GM21367 (cell line): ENCODE measurements around the gene PTPRJ.

Experiments used
- ATAC-seq: cut with Tn5 transposase; IDR thresholded peaks from one replicate; pipeline ENCODE4 v1.9.1; 2021; ENCODE audit not compliant: unreplicated experiment

PTPRJ gene

DNA sequence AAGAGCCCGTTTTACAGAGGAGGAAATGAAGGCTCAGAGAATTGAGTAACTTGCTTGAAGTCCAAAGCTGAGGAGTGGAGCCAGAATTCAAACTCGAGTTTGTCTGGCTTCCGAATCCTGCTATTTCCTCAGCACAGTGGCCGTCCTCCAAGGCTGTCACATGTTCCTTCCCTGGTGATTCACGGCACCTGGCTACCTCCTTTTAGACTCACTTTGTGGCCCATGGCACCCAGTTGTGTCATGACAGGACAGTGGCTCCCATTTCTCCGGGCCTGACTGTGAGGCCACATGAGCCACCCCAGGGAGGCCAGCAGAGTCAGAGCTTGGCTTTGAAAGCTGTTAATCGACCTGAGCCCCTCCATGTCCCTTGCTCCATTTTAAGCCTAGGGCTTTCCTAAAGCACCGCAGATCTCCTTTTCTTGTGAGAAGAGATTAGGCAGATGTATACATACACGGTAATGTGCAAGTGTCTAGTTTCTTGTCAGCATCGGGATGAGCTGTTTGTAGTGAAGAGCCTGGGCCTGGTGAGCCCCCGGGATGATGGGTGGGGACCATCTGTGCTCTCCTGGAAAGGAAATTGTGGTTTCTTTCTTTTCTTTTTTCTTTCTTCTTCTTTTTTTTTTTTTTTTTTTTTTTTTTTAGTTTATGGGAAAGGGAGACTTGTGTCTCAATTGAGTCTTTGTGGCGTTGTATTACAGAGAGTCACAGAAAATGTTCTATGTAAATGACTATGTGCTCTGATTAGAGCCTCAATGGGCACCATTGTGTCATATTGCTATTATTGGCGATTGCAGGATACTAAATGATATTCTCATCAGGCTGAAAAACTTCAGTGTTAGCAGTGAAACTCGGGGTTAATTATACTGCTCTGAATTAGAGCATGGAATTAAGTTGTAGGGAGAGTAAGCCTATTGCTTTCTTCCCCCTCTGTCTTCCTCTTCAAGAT lies 54.8 kb downstream of the PTPRJ start:
- ATAC-seq: no peak

DNA sequence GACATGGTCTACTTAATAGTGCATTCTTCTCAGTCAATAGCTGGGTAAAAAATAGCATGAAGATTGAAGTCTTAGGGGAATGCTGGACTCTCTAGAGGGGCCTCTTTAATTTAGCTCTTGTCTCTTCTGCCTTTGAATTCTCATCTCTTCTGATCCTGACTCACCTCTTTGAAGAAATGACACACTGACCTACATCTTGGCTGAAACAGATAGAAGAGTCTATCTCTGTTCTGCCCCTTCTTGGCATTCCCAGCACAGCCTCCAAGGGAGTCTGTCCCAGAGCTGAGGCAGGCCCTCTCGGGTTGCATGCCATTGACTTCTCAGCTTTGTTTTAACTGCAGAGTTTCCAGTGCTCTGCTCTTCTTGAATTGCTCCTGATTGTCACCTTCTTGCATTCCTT lies 55.7 kb downstream of the PTPRJ start:
- ATAC-seq: no peak

DNA sequence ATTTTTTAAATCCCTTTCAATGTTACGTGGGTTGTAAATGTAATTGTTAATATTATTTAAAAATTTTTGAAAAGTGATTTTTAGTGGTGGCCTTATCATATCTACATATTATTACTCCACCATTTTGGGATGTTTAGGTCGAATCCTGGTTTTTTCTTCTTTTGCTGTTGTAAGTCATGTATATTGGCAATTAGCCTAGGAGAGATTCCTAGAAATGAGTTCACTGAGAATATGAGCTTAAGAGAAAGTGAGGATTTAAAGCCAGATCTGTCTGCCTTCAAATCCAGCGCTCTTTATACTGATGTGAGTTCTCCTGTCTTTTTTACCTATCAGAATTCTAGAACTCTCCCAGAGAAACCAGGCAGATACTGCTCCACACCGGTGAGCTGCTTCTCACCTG lies 56.1 kb downstream of the PTPRJ start:
- ATAC-seq: no peak

DNA sequence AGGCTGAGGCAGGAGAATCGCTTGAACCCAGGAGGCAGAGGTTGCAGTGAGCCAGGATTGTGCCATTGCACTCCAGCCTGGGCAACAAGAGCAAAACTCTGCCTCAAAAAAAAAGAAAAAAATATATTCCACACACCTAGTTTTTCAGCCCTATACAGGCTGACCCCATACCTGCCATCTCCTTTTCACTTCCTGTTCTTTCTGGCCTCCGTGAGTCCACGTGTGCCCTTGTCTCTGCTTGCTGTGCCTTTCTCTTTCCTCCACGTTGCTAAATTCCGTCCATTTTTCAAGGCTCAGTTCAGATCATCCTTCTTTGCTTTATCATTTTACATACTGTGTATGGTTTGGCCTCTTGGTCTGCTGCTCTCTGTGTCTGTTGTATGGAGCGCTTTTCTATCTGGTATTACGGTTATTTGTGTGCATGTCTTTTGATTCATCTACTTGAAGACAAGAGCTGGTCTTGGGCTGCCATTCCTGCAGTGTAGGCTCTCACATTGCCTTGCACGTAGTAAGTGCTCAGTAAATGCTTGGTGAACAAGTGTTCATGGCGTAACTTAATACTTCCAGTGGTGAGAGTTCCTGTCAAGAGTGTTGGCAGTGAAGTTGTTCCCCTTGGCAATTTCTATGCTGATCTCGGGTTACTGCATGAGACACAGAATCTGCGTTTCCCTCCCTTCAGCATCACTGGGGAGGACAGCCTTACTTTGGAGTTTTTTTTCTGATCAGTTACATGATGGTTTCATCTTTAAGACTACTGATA lies 57.5 kb downstream of the PTPRJ start:
- ATAC-seq: no peak

DNA sequence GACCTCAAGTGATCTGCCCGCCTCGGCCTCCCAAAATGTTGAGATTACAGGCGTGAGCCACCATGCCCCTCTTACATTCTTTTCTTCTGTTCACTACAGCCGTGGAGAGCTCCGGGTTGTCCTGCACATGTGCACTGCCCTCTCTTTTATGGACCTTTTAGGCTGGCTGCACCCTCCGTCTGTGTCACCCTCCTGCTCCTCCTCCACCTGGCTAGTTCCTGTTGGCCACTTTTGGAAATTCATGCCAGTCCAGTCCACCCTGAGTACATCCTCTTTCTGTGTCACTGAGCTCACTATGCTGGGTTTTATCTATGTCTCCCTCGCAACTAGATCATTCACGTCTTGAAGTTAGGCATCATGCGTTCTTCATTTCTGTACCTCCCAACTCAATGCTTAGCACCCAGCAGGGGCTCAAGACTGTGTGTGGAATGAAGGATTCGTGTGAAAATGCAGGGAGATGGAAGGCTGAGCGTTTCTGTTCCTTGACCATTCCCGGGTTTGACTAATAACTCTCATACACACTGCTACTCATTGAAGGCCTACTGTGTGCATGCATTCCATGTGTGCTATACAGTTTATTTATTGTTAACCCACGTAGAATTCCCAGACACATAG lies 60.6 kb downstream of the PTPRJ start:
- ATAC-seq: no peak

DNA sequence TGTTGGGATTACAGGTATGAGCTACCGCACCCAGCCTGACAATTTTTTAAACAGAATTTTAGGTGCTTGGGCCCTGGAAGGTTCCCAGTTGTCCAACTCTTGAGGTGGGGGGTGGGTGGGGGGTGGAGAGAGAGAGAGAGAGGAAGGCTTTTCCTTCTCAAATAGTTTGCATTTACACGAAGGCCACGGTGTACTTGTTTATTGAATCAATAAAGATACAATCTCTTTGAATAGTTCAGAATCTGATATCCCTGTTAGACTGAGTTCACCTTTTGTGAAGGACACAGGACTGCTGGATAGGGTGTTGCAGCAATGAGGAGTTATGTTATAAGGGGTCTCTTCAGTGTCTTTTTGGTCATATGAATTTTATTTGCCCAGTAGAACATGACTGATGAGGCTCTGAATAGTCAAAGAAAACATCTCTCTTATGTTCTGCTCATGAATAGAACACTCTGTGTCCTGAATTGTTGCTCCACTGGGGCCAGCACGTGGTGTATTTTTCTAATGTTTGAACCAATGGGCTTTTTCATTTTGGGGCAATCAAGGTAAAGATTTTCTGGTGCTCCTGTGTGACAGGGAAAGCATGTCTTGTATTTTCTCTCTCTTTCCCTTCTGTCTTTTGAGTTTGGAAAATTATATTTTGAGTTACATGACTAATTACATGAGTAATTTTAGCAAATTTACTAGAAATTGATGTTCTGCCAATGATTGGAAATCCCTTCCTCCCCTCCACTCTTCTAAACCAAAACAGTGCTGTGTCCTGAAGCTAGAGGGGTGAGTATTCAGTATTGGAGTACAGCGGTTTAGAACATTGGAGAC lies 61.7 kb downstream of the PTPRJ start:
- ATAC-seq: no peak

DNA sequence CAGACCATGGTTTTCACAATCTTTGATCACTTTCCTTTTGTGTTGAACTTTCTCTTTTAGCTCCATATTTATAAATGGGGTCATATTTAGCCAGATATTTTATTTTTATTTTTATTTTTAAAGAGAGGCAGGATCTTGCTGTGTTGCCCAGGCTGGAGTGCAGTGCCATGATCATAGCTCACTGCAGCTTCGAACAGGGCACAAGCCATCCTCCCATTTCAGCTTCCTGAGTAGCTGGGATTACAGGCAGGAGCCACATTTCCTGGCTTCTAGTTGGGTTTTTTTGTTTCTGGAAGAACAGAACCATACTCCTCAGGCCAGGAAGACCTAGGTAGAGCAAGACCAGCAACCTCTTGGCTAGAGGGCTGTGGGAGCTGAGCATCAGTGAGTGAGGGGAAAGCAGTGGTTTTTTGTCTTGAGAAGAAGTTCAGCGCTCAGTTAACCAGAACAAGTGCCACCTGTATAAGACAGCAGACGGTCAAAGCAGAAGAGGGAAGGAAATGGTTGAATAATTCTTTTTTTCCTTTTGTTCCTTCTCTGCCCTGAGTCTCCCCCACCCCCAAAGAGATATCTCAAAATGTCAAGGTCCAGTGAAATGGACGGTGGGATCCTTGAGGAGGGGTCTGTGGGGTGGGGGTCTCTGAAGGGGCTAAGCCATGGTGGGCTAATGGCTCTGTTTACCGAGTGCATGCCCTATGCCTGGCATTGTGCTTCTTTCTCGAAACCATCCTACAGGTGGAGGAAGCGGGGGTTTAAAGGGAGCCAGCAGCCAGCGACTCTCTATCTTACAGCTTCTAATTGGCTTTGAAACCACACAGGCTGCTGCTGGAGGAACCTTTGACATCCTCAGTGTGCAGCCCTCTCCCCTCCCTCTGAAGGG lies 63.0 kb downstream of the PTPRJ start:
- peak; percentile 45 for ATAC-seq

DNA sequence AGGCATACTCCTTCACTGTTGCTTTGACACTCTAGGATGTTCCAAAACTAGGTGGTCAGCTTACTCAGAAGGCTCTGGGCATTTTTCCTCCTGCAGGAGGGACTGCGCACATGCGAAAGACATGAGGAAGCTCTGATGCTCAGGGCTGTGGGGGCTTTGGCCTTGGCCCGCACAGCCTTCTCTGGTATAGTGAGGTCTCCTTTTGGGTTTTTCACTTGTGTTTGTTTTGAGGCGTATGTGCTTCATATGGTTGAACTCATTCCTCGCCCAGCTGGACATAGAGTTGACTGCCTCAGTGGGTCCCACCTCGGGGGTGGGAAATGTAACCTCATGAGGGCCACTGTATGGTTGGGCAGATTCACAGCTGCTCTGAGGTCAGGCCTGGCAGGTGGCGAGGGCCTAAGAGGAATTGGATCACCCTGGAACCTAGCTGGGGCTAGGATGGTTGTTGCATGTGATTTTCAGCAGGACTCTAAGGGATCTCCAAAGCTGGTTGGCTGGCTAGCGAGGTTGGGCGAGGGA lies 63.7 kb downstream of the PTPRJ start:
- no peak for ATAC-seq

DNA sequence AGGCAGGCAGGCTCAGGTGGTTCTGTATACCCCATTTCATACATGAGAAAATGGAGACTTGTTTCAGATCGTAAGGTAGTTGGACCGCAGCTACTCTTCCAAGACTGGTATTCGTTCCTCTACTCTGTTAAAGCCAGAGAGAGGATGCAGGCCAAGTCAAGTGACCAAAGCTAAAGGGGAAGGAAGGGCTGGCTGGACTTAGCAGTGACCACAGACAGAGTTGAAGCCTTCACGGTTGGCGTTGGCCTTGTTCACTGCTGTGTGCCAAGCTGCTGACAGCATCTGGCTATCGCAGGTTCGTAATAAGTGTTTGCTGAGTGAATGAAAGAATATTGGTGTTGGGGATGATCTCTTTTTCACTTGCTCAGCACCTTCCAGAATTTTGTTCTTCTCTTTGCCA lies 64.2 kb downstream of the PTPRJ start:
- no peak for ATAC-seq

DNA sequence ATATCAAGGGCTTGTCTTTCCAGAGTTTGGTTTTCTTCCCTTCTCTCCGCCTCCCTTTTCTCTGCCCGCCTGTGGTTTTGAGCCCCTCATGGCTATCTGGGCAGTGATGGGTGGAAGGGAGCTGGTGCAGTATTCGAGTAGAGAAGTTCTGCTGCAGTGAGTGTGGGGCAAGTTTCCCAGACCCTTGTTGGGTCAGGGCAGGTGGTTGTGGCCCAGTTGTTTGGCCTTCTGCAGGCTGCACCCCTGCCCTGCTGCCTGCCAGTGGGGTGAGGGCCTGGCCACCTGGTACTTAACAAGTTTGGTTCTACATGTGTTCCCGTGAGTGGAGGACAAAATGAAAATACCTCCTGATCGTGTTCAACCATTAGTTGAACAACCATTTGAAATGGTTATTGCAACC lies 65.2 kb downstream of the PTPRJ start:
- ATAC-seq: no peak

DNA sequence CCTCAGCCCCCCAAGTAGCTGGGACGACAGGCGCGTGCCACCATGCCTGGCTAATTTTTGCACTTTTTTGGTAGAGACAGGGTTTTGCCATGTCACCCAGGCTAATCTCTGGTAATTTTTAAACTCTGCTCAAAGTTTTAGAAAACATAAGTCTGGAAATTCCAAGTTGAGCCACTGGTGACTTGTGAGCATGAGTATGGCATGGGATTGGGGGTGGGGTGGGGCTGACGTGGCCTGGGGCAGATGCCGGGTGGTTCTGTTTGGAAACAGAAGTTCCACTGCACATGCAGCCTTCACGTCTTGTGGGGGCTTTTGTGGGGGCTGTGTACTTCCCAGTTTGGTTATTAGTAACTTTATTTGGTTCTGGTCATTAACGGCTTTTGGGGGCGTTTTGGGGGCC lies 67.3 kb downstream of the PTPRJ start:
- no peak for ATAC-seq

DNA sequence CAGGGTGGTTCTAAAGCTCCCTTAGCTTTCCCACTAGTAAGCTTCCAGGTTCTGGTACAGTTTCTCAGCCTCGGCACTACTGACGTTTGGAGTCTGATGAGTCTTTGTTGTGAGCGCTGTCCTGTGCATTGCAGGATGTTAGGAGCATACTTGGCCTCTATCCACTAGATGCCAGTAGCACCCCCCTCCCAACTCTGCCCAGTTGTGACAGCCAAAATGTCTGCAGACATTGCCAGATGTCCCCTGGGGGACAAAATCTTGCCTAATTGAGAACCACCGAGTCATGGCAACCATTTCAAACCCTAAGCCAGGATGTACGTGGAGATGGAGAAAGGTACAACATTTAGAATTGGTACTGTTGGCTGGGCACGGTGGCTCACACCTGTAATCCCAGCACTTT lies 68.7 kb downstream of the PTPRJ start:
- ATAC-seq: no peak

DNA sequence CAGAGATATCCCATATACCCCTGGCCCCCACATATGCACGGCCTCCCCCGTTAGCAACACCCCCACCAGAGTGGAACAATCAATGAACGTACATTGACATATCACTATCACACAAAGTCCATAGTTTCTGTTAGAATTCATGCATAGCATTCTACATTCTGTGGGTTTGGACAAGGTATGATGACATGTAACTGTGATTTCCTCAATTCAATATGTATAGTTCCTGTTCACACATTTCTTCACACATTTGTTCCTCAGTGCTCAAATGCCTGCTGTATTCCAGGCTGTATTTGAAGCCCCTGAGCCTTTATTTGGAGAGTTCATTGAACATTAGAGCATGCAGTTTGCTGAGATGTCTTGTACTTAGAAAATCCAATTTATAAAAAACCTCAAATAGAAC lies 69.9 kb downstream of the PTPRJ start:
- no peak for ATAC-seq

DNA sequence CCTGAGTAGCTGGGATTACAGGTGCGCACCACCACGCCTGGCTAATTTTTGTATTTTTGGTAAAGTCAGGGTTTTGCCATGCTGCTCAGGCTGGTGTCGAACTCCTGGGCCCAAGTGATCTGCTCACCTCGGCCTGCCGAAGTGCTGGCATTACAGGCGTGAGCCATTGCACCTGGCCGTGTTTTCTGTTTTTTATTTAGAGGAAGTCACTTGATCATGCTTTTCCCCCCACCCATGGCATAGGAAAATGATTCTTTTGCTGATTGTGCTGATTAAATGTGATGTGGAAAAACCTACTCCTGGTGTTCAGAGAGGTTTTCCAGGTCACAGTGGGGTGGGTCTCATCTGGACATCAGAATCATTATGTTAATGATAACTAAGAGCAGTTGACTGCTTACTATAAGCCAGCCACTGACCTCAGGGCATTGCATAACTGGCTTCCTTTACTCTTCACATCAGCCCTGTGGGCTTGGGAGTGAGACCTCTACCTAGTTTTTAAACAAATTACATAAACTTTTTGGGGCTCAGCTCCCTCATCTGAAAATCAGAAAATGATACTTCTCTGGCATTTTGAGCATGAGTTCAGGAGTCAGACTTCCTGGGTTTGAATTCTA lies 71.0 kb downstream of the PTPRJ start:
- ATAC-seq: no peak

DNA sequence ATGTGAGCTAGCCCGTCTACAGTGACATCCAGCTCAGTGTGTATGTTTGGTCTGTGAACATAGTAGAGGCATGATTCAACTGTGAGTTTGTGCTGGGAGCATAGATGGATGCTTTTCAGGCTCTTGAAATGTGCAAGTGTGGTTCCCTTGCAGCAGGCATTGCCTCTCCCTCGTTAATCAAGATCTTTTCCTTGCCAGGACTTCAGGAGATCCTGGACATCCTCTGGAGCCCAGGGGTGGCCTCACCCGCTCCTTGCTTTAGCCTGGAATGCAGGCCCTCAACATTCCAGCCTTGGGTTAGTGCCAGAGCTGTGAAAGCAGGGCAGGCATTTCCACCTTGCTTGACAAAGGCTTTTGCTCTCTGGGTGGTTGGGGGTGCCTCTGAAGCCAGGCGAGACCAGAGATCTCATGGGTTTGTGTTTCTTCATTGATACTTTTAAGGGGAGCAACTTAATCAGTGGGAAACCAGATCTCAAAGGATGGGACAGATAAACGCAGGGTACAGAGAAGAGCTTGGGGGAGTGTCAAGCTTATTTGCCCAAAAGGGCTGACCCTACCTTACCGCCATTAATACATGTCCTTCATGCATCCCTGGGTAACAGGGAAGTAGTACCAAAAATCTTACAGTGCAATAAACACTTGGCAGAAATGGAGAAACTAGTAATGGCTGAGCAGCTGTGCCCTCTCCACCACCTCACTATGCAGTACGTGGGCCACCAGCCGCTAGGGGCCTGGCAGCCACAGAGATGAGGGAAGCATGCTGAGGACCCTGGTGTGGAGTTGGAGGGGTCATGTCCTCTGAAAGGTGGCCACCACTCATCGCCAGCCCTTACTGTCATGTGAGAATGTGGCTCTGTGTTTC lies 72.1 kb downstream of the PTPRJ start:
- no peak for ATAC-seq

DNA sequence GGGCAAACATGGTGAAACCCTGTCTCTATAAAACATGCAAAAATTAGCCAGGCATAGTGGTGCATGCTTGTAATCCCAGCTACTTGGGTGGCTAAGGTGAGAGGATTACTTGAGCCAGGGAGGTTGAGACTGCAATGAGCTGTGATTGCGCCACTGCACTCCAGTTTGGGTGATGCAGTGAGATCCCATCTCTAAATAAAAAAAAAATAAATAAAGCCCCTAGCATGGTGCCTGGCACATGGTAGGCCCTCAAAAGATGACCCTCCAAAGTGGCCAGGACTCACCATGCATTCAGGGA lies 74.6 kb downstream of the PTPRJ start:
- ATAC-seq: no peak

DNA sequence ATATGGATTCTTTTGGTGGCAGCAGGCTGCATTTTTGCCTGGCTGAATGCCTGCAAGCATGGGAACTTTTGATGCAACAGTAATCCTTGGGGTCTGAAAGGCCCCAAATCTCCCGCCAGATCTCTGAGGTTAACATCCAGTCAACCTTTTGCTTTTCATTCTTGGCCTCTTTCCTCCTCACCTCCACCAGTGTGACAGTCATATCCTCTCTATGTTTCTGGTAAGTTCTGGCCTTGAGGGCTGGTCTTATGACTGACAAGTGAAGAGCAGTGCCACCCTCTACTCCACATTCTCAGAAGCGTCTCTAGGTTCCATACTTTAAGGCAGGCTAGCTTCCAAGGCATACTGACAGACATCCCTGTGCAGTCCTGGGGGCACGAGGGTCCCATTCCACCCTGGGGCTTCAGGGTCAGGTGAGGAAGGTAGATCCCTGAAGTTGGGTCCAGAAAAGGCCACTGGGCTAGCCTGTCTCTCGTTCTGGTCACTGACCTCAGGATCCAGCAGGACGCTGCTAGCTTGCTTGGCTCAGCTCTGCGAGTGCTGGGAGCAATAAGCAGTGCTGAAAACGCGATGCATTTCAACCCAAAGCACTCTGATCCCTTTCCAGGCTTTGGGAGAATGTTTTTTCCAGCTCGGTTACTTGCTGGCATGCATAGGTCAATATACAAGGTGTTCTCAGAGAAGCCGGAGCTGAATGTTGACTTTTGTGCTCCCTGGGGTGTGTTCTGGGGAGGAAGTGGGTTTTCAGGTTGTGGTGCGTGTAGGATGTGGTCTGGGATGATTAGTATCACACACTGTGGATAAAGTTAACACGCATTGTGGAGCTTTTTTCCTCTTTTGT lies 75.2 kb downstream of the PTPRJ start:
- ATAC-seq: no peak
